GM23338 (cell line): Measurements from ENCODE around the gene PID1. TPM values are rescaled to one million over a fixed set of nuclear protein-coding genes. Genes with fewer than 3 reads are reported as not detected.

Experiments used
- ATAC-seq: fragments of 200-7000 bp; cut with Tn5 transposase; 3 replicates; pipeline ENCODE4 v1.9.1; 2020
- DNase-seq: peaks from one replicate; pipeline ENCODE4 v3.0.0-alpha.2; 2015; ENCODE audit warnings: low spot score
- H2AFZ ChIP-seq: fragments of 200-600 bp; sonication (generic); 2 replicates; pipeline ENCODE4 v1.8.0; 2016; ENCODE audit warnings: antibody characterized with exemption, mild to moderate bottlenecking, moderate library complexity
- H3F3A ChIP-seq: fragments of 200-600 bp; sonication (generic); replicated peaks from 2 replicates; pipeline ENCODE4 v1.8.0; 2017; ENCODE audit warnings: antibody characterized with exemption, mixed run types, low read depth
- H3K27ac ChIP-seq: fragments of 200-600 bp; sonication (generic); 2 replicates; pipeline ENCODE4 v1.6.1; 2016; ENCODE audit warnings: low read depth
- H3K27me3 ChIP-seq: fragments of 200-600 bp; sonication (generic); 2 replicates; pipeline ENCODE4 v1.8.0; 2016; ENCODE audit warnings: mild to moderate bottlenecking, mixed run types, moderate library complexity; ENCODE audit not compliant: insufficient read depth
- H3K36me3 ChIP-seq: fragments of 200-600 bp; sonication (generic); 2 replicates; pipeline ENCODE4 v1.8.0; 2016; ENCODE audit warnings: mild to moderate bottlenecking; ENCODE audit not compliant: insufficient read depth
- H3K4me1 ChIP-seq: fragments of 200-600 bp; sonication (generic); 2 replicates; pipeline ENCODE4 v1.8.0; 2016; ENCODE audit warnings: mild to moderate bottlenecking, moderate library complexity; ENCODE audit not compliant: insufficient read depth
- H3K4me2 ChIP-seq: fragments of 200-600 bp; sonication (generic); 2 replicates; pipeline ENCODE4 v1.7.1; 2017; ENCODE audit warnings: mixed run types
- H3K4me3 ChIP-seq: fragments of 200-600 bp; sonication (generic); 2 replicates; pipeline ENCODE4 v1.6.1; 2016; ENCODE audit warnings: mixed run types
- H3K79me2 ChIP-seq: fragments of 200-600 bp; sonication (generic); replicated peaks from 2 replicates; pipeline ENCODE4 v1.8.0; 2017; ENCODE audit warnings: mild to moderate bottlenecking; ENCODE audit not compliant: insufficient read depth
- H3K9me2 ChIP-seq: fragments of 200-600 bp; sonication (generic); 2 replicates; pipeline ENCODE4 v1.8.0; 2017; ENCODE audit not compliant: insufficient read depth
- H4K20me1 ChIP-seq: fragments of 200-600 bp; sonication (generic); replicated peaks from 2 replicates; pipeline ENCODE4 v1.8.0; 2017; ENCODE audit warnings: mild to moderate bottlenecking; ENCODE audit not compliant: insufficient read depth
- H3K27ac Mint-ChIP-seq: 2 replicates; pipeline ENCODE4 v1.8.0; 2020; ENCODE audit warnings: inconsistent platforms, mild to moderate bottlenecking, moderate library complexity, mixed read lengths
- H3K27me3 Mint-ChIP-seq: 3 replicates; pipeline ENCODE4 v1.8.0; 2022; ENCODE audit warnings: low read depth, mild to moderate bottlenecking, moderate library complexity, mixed read lengths, inconsistent platforms; ENCODE audit not compliant: insufficient read depth, poor library complexity
- H3K36me3 Mint-ChIP-seq: 3 replicates; pipeline ENCODE4 v1.8.0; 2021; ENCODE audit warnings: low read depth, mild to moderate bottlenecking, inconsistent platforms, moderate library complexity, mixed read lengths
- H3K4me1 Mint-ChIP-seq: 3 replicates; pipeline ENCODE4 v1.8.0; 2020; ENCODE audit warnings: mild to moderate bottlenecking, inconsistent platforms, mixed read lengths
- H3K4me3 Mint-ChIP-seq: 3 replicates; pipeline ENCODE4 v1.8.0; 2021; ENCODE audit warnings: moderate library complexity, mild to moderate bottlenecking, inconsistent platforms, mixed read lengths
- H3K9me3 Mint-ChIP-seq: 3 replicates; pipeline ENCODE4 v1.8.0; 2020; ENCODE audit warnings: moderate library complexity, mild to moderate bottlenecking, inconsistent platforms, mixed read lengths
- CREB1 ChIP-seq: fragments of 250-450 bp; sonication (Bioruptor Pico); IDR thresholded peaks from 2 replicates; pipeline ENCODE4 v1.5.0; 2020; ENCODE audit warnings: low read depth, mild to moderate bottlenecking, moderate library complexity
- CTCF ChIP-seq, 2 experiments: fragments of 200-600 bp in 1 of 2; sonication (generic) in 1 of 2; conservative IDR thresholded peaks; 2 replicates each; pipeline versions ENCODE4 v1.5.1 to v1.6.1; 2016 to 2017; ENCODE audit warnings: antibody characterized with exemption in 2 of 2, low read depth in 2 of 2, mild to moderate bottlenecking in 2 of 2, moderate library complexity in 1 of 2
- EZH2 ChIP-seq: fragments of 200-600 bp; sonication (generic); IDR thresholded peaks from one replicate; pipeline ENCODE4 v1.8.0; 2017; ENCODE audit warnings: antibody characterized with exemption, mild to moderate bottlenecking, low read depth; ENCODE audit not compliant: unreplicated experiment
- EZH2phosphoT487 ChIP-seq: fragments of 200-600 bp; sonication (generic); IDR thresholded peaks from one replicate; pipeline ENCODE4 v1.8.1; 2018; ENCODE audit warnings: antibody characterized with exemption; ENCODE audit not compliant: unreplicated experiment
- JUNB ChIP-seq: IDR thresholded peaks from one replicate; pipeline ENCODE4 v1.6.1; 2016; ENCODE audit warnings: antibody characterized with exemption; ENCODE audit not compliant: unreplicated experiment
- NANOG ChIP-seq: IDR thresholded peaks from 2 replicates; pipeline ENCODE4 v1.6.1; 2016; ENCODE audit warnings: antibody characterized with exemption, borderline replicate concordance
- POLR2AphosphoS5 ChIP-seq: IDR thresholded peaks from 2 replicates; pipeline ENCODE4 v1.6.1; 2016; ENCODE audit warnings: antibody characterized with exemption, low read depth
- REST ChIP-seq: IDR thresholded peaks from one replicate; pipeline ENCODE4 v1.6.1; 2018; ENCODE audit warnings: antibody characterized with exemption; ENCODE audit not compliant: unreplicated experiment
- STAT1 ChIP-seq: IDR thresholded peaks from one replicate; pipeline ENCODE4 v1.6.1; 2016; ENCODE audit warnings: antibody characterized with exemption; ENCODE audit not compliant: unreplicated experiment
- polyA plus RNA-seq: library from polyadenylated mRNA; unstranded; fragments of >200 nt; fragmentation: Nextera tagmentation; extraction: Ambion mirVana; gene quantifications from 2 replicates; pipeline ENCODE4 v1.2.1, GENCODE V29; 2016
- total RNA-seq: library from RNA; depleted of rRNA; stranded (reverse); fragments of >200 nt; shearing (Covaris generic); gene quantifications from 2 replicates; pipeline ENCODE4 v1.2.3, GENCODE V29; 2014
- TF ChIP-seq, protein P1 (sequence below): IDR thresholded peaks from 2 replicates; pipeline ENCODE4 v1.6.1; 2016; ENCODE audit warnings: antibody characterized with exemption

Gene PID1
- total and polyA plus RNA-seq, 2 experiments from 2014 or later, result 1.7 to 2.4 TPM

DNA sequence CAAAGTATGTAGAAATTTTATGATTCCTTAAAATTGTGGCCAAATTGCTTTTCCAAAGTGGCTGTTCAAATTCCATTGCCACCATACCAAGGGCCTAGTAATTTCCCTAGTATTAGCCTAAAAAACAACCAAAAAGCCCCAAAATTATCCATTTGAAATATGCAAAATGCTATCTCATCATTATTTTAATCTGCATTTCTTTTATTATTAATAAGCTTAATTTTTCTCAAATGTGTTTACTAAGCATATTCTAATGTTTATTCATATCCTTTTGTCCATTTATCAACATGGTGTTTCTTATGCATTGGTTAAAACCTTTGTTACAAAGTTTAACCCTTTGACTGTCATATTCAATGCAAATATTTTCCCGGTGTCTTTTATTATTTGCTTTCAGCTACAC is 48.0 kb downstream of the PID1 start:
- no peaks in the 10 kb centered on the region for H3K4me1 ChIP-seq
- H3K27ac ChIP-seq, result no peak overlapping the region
- DNase-seq (no peak), ATAC-seq (no peak)
- Mint-ChIP-seq H3K9me3 (no peaks in the 10 kb centered on the region; the same call in 1 of the 3 replicates), H3K4me3 (no peak overlapping the region), H3K4me1 (no peaks in the 10 kb centered on the region), H3K36me3 (peaks cover 2% of the 10 kb centered on the region; the same call in 1 of the 3 replicates), H3K27me3 (peaks cover 2% of the 10 kb centered on the region), H3K27ac (no peak overlapping the region)
- H3K4me3 ChIP-seq, result no peak overlapping the region
- TF ChIP-seq, protein P1, sequence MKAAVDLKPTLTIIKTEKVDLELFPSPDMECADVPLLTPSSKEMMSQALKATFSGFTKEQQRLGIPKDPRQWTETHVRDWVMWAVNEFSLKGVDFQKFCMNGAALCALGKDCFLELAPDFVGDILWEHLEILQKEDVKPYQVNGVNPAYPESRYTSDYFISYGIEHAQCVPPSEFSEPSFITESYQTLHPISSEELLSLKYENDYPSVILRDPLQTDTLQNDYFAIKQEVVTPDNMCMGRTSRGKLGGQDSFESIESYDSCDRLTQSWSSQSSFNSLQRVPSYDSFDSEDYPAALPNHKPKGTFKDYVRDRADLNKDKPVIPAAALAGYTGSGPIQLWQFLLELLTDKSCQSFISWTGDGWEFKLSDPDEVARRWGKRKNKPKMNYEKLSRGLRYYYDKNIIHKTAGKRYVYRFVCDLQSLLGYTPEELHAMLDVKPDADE, result no peak
- TF ChIP-seq NANOG, result no peak
- no peak for TF ChIP-seq CREB1 (CRISPR knock-in tag)
- TF ChIP-seq EZH2phosphoT487, result no peak
- H2AFZ ChIP-seq, result no peak overlapping the region
- no peaks in the 10 kb centered on the region for H3K36me3 ChIP-seq
- H3F3A ChIP-seq, result no peaks in the 10 kb centered on the region
- H3K9me2 ChIP-seq, result no peaks in the 10 kb centered on the region; the same call in 1 of the 2 replicates
- H3K27me3 ChIP-seq, result no peaks in the 10 kb centered on the region
- H3K79me2 ChIP-seq, result no peaks in the 10 kb centered on the region
- no peak overlapping the region for H3K4me2 ChIP-seq
- no peaks in the 10 kb centered on the region for H4K20me1 ChIP-seq

DNA sequence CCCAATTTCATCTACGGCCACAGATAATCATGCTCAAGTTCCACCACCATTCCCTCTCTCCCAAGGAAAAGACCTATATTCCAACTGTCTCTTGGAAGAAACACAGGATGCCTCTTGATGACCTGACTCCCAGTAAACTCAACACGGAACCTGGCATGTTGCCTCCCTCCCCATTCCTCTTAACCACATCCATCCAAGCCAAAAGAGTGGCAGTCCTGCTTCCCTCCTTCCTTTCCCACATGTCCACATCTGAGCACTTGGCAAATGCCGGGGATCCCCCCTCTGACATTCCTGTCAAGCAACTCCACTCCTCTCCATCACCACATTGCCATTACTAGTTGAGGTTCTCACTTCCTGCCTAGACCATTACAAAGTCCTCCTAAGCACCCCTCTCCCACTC is 49.4 kb downstream of the PID1 start:
- no peaks in the 10 kb centered on the region for H3K27me3 ChIP-seq
- H3K27ac ChIP-seq, result no peak overlapping the region
- DNase-seq (no peak), ATAC-seq (no peak)
- no peaks in the 10 kb centered on the region for H3K79me2 ChIP-seq
- no peak overlapping the region for H2AFZ ChIP-seq
- Mint-ChIP-seq H3K36me3 (peaks cover 2% of the 10 kb centered on the region; the same call in 1 of the 3 replicates), H3K9me3 (no peaks in the 10 kb centered on the region; the same call in 1 of the 3 replicates), H3K4me1 (no peaks in the 10 kb centered on the region), H3K4me3 (no peak overlapping the region), H3K27ac (no peak overlapping the region), H3K27me3 (peaks cover 2% of the 10 kb centered on the region)
- H3K9me2 ChIP-seq, result no peaks in the 10 kb centered on the region; the same call in 1 of the 2 replicates
- no peaks in the 10 kb centered on the region for H3F3A ChIP-seq
- no peaks in the 10 kb centered on the region for H4K20me1 ChIP-seq
- no peak for TF ChIP-seq CREB1 (CRISPR knock-in tag)
- H3K4me3 ChIP-seq, result no peak overlapping the region
- H3K4me1 ChIP-seq, result no peaks in the 10 kb centered on the region
- no peaks in the 10 kb centered on the region for H3K36me3 ChIP-seq
- no peak overlapping the region for H3K4me2 ChIP-seq

DNA sequence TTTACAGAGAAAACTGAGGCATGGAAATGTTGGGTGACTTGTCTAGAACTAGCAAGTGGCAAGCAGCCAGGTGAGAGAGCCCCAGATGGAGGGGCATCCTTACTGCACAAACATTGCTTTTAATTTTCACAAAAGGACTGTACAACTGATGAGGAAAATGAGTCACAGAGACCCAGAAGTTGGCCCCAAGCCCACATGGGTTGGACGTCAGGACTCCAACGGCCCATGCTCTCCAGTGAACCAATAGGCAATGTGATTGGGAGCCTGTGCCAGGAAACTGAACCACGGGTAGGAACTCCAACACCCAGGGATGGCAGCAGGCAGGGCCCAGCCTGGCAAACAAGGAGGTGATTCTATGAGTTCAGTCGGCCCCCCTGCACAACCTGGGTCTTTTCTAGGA is 50.8 kb downstream of the PID1 start:
- no peaks in the 10 kb centered on the region for H3K79me2 ChIP-seq
- H3K27ac ChIP-seq, result no peak overlapping the region
- H3K4me1 ChIP-seq, result no peaks in the 10 kb centered on the region
- H3K9me3 Mint-ChIP-seq, result no peaks in the 10 kb centered on the region; the same call in 1 of the 3 replicates
- H3K4me3 ChIP-seq, result no peak overlapping the region
- H4K20me1 ChIP-seq, result no peaks in the 10 kb centered on the region
- no peak for DNase-seq
- H3K27me3 ChIP-seq, result no peaks in the 10 kb centered on the region
- H3K4me3 Mint-ChIP-seq, result no peak overlapping the region
- H3K4me2 ChIP-seq, result no peak overlapping the region
- no peaks in the 10 kb centered on the region for H3K36me3 ChIP-seq
- H3K27me3 Mint-ChIP-seq, result peaks cover 2% of the 10 kb centered on the region
- H3F3A ChIP-seq, result no peaks in the 10 kb centered on the region
- no peaks in the 10 kb centered on the region for H3K4me1 Mint-ChIP-seq
- no peak for TF ChIP-seq NANOG
- TF ChIP-seq CTCF (conservative IDR thresholded peaks at IDR 0.05; ENCODE audit: low read depth in 2 of 2), result no peak
- no peak for TF ChIP-seq JUNB
- TF ChIP-seq REST, result no peak
- no peak for TF ChIP-seq POLR2AphosphoS5
- no peak for TF ChIP-seq STAT1
- no peak for TF ChIP-seq EZH2
- ATAC-seq, result no peak
- H3K9me2 ChIP-seq, result no peaks in the 10 kb centered on the region; the same call in 1 of the 2 replicates
- H3K36me3 Mint-ChIP-seq, result peaks cover 2% of the 10 kb centered on the region; the same call in 1 of the 3 replicates
- H2AFZ ChIP-seq, result no peak overlapping the region
- no peak overlapping the region for H3K27ac Mint-ChIP-seq
